NCI-H345 treated with DMSO at 0.1 percent for 48 hours (cell line): ENCODE results near the gene BCAS3.

Experiments used
- DNase-seq: peaks from one replicate; lab custom pipeline; 2025; ENCODE audit not compliant: unreplicated experiment; lab: John Stamatoyannopoulos, UW

BCAS3 gene

DNA sequence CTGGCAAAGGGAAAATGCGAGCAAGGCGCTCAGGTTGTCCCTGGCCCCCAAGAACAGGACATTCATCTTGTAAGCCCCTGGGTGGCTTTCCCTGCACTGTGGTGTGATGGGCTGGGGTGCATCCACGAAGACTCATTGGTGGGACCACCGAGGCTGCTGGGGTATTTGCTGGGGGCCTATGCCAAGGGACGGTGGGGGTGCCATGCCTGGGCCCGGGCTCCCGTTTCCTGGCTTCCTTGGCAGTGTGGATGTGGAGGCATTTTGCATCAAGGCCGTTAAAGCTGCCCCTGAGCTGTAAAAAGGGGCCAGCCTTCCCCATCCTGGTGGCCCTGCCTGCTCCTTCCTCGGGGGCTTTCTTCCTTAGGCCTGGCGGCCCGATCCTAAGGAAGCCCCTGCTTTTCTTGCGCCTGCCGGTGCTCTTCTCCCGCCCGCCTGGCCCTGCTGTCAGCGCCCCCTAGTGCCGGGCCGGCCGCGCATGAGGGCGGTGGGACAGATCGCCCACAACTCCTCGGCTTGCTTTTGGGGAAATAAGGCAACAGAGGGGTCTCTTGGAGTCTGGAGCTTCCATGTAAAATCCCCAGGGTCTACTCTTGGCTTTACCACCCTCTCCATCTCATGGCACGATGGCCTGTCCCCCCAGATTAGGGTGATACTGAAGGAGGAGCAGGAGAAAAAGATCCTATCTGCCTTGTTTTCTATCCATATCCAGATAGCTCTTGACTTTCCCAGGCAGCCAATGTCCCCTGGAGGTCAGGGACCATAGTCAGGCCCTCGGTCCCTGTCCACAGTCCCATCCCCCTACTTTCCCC, 712.2 kb downstream of the BCAS3 start:
- DNase-seq: no peak

- no peak for DNase-seq
These were observed 712.8 kb downstream of the BCAS3 start for GRCh38 chr17:61390479-61390791.

DNA sequence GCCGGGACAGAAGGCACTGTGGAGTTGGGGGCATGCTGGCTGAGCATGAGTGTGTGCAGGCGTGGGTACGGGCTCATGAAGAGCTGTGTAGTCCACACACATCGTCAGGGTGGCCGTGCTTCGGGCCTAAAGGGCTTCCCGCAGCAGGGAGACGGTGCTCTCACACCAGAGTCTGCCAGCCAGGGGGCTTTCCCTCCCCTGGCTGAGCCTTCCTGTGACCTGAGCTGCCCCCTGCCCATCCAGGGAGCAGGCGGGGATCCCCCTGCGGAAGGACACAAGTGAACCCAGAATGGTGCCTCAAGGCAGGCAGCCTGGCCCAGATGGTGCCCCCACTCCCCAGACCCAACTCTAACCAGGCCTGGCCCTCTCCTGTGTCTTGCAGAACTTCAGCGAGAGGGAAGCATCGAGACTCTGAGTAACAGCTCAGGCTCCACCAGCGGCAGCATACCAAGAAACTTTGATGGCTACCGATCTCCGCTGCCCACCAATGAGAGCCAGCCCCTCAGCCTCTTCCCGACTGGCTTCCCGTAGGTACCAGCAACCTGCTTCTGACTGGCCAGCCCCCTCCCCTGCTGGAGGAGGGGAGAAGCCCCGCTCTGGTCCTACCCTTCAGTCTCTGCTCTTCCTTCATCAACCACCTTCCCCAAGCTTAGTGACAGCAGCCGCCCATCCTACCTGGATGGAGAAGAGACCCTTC, 714.1 kb downstream of the BCAS3 start:
- DNase-seq: no peak

- no peak for DNase-seq
These were observed 715.0 kb downstream of the BCAS3 start for GRCh38 chr17:61392679-61393078.

- no peak for DNase-seq
These were observed 715.9 kb downstream of the BCAS3 start for GRCh38 chr17:61393550-61393903.

GRCh38 chr17:61393904-61394629, 716.4 kb downstream of the BCAS3 start:
- DNase-seq: no peak

DNA sequence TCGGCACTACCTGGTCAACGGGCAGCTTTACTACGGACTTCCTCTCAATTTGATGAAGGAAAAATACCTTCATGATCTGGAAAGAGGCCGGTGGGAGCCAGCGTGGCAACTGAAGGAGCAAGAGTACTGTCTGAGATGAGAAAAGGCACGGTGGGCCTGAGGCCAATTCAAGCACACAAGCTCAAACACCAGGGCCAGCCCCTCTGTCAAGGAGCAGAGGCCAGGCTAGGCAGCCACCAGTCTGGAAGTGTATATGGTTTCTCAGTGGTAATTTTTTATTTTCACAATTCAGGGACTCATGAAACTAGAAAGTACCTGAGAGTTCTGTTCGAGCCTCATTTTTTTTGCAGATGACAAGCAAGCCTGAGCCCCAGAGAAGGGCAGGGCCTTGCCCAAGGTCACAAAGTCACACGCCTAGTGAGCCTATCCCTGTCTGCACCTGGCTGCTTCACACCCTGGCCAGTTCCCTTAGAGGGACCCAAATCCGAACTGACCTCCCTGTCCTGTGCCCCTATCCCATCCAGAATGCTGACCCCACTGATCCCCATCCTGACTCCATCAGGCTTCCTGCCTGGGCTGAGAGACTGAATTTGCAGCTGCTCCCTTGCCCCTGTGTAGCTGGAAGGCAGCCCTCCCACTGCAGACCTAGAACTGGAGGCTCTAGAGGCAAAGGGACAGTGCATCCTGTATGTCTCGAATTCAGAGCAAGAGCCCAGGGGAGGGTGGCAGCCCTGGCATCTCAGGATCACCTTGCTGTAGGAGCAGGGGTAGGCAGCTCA, 717.2 kb downstream of the BCAS3 start:
- no peak for DNase-seq

GRCh38 chr17:61395409-61395982, 717.8 kb downstream of the BCAS3 start:
- no peak for DNase-seq

GRCh38 chr17:61395983-61396585, 718.4 kb downstream of the BCAS3 start:
- DNase-seq: no peak

DNA sequence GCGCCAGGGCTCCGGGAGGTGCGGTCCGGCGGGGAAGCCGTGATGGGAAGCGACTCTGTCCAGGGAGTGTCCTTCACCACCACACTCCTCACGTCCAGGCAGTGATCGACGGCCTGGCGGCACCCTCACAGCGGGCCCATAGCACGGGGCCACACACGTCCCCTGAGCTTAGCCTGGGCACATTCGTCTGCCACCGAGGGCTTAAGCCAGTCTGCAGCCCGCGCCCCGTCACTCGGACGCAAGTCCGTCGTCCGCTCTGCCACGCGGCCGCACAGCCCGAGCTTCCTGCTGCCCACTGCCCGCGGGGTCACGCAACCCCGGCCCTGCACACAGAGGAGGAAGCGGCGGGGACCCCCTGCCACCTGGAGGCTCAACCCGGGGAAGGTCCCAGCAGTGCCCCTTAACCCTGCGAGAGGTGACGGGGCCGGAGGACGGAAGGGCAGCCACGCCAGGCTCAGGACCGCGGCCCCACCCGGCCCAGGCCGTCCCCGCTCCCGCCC, 719.0 kb downstream of the BCAS3 start:
- no peak for DNase-seq

DNA sequence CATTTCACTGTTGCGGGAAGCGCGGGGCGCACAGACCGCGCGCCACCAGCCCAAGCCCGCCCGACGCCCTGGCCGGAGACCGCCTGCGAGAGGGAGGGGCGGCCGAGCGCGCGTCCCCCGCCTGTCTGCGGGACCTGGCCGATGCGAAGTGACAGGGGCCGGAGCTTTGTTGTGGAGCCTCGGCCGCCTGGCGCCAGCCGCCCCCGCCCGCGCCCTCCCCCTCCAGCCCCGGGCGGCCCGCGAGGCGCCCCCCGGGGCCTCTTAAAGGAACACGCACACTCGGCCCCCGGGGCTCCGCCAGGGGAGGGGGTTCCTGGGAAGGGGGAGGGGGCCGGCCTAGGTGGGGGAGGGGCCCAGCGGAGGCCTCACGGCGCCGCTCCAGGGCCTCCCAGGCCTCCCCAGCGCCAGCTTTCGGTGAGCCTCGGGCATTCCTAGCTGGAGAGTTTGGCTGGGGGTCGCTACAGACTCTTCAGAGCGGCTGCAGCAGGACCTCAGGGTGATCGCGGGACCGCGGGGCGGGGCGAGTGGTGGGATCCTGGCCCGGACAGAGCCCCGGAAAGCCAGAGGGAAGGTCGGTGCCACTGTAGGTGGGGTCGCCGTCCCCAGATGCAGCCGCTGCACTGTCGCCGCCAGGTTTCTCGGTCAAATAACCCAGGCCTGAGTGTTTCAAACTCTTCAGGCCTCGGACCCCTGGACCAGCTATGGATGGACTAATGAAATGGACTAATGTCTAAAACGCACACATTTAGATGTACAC, 719.6 kb downstream of the BCAS3 start:
- no peak for DNase-seq

- DNase-seq: no peak
These were observed 721.1 kb downstream of the BCAS3 start for GRCh38 chr17:61398721-61399130.

GRCh38 chr17:61399131-61400065, 721.7 kb downstream of the BCAS3 start, which contains the start of gene TBX2:
TSS of gene TBX2 (plus strand) at chr17:61399843. CDS start at chr17:61400177, 334 bp downstream.
- DNase-seq: no peak

GRCh38 chr17:61400066-61400716, 722.5 kb downstream of the BCAS3 start:
- DNase-seq: no peak

DNA sequence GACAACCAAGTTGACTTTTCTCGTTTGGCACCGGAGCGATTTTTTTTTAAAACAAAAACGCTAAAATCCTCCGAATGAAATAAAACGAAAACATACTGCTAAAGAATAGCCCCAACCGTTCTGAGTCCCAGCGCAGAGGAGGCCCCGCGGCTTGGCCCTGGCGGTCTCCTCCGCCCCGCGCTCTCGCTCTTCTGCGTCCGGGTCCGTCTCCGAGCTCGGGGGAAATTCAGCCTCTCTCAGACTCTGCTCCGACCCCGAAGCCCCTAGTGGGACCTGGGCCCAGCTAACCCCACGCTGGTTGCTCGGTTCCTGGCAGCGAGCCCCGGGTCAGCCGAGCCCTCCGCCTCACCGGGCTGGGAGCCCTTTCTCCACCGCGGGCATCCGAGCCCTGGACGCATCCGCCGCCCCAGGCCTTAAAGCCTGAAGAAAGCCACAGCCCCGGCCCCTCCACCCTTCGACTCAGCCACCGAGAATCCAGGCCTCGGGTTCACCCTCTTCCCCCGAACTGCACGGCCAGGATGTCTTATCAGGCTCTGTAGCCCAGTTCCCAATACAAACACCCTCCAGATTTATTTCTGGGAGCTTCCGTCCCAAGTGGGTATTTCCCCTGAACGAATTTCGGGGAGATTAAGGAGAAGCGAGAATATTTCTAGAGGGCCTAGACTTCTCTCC, 723.2 kb downstream of the BCAS3 start:
- no peak for DNase-seq

GRCh38 chr17:61401389-61402072, 723.9 kb downstream of the BCAS3 start:
- no peak for DNase-seq

- DNase-seq: no peak
These were observed 724.5 kb downstream of the BCAS3 start for GRCh38 chr17:61402073-61402541.
